GM19351 (cell line): ENCODE results near the gene EBPL.

Experiments
- ATAC-seq: cut with Tn5 transposase; IDR thresholded peaks from one replicate; pipeline ENCODE4 v1.9.1; 2021; ENCODE audit warnings: mild to moderate bottlenecking, moderate library complexity; ENCODE audit not compliant: unreplicated experiment

The EBPL gene

DNA sequence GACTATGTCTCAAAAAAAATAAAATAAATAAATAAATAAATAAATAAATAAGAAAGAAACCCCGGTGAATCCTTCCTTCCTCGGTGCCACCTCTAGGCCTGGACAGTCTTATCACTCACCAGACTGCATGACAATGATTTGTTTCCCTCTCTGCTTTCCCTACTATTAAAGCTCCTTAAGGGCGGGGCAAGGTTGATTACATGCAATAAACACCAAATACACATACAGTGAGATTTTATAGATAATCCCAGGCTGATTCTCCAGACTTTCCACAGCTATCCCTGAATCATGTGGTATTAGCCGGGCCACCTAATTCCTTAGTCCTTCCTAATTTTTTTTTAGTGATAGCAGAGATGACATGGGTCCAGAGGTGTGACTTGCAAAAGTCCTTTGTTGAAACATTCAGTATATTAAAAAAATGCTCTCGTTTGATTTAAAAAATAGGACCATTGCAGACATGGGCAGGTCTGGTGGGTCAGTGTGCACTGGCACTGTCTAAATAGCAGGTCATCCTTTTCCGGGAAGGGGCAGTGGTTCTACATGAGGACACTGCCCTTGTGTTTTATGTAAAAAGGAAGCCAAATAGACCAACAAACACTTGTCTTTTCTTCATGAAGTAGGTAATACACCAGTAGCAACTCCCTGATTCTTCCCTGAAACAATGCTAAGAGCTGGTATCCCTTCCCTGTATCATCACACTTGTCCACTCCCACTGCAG is 14.5 kb downstream of the EBPL start:
- ATAC-seq, result no peak

GRCh38 chr13:49670828-49671227 is 20.5 kb downstream of the EBPL start:
- ATAC-seq, result no peak

DNA sequence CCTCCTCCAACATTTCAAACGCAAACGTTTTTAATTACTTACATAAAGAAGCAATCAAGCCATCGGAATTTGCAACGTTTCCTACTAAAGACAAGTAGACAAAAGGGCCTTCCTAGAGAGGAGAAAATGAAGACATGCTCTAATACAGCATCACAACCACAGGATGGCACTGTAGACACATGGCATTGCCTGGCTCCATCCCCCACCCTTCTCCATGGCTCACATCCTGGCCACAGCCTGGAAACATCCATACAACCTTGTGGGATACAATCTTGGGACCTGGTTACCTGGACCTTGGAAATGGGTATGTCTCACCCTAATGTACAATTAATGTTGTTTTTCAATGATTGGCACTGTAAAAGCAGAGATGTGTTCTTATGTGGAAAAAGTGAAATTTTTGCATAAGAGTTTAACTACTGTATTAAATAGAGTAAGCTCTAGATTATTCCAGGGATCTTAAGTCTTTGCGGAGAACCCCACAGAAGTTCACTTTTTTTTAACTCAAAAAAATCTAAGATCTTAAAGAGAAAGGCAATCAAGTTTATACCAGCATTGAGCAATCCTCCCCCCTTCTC is 21.5 kb downstream of the EBPL start:
- ATAC-seq, result no peak

DNA sequence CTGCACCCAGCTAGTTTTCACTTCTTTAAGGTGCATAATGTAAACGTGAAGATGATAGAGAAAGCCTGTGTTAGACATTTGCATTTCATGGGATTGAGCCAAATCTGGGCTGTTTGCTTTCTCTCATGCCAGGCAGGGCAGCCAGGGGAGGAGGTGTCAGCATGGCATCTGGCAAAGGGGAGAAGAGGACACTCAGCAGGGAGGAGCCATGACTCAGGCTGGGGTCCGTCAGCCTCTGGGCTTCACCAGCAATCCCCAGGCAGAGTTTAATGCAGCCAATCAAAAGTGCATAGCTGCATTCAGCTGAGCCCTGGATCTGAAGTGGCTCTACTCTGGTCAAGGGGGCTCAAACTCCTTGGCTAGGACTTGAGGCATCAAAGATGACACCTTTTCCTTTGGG is 23.5 kb downstream of the EBPL start:
- no peak for ATAC-seq

DNA sequence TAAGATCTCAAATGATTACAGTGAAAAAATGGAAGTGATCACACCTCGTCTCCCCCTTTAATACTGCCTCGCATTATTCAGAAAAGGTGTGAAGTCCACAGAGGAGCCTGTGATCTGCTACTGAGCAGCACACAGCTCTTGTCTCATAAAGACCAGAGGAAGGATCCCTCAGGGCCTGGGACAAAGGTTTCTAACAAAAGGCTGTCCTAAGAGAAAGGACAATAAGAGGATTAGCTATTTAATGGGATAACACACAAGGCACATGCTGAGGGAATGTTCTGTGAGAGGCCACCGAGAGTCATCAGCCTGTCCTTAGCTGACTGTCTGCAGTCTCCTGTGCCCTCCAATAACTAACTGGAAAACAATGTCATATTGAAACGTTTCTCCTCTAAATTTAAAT is 26.7 kb downstream of the EBPL start:
- ATAC-seq, result no peak

DNA sequence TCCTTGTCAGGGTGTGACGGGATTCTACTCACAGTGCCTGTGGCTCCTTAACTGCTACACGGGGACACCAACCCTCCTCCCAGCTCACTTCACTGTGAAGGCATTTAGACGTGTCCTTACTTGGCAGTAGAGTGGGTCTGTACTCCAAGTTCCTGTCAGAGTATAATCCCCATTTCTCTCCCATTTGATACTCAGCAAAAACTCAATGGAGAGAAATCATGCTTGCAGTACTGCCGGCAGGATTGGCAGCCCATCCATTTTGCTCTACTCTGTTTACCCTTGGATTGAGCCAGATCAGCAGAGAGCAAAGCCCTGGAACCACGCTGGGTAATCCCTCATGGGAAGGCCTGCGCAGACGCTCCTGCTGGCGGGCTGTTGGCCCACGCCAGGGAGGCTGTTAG is 34.0 kb downstream of the EBPL start:
- ATAC-seq, result no peak

DNA sequence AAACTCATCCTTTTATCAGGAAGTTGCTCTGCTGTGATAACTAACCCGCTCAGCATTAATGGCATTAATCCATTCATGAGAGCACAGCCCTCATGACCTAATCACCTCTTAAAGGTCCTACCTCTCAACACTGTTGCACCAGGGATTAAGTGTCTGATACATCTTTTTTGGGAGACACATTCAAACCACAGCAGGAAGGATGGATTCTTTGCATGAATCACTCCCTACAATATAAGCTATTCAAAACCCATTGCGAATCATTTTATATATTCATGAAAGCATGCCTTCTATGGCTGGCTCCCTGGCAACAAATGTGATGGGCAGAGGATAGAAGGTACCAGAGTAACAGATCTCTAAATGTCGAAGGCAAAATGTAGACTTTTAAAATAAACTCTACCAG is 35.4 kb downstream of the EBPL start:
- no peak for ATAC-seq

GRCh38 chr13:49654011-49654410 is 37.3 kb downstream of the EBPL start:
- ATAC-seq, result no peak

- ATAC-seq, result no peak
These were observed 37.8 kb downstream of the EBPL start for GRCh38 chr13:49653478-49653877.

DNA sequence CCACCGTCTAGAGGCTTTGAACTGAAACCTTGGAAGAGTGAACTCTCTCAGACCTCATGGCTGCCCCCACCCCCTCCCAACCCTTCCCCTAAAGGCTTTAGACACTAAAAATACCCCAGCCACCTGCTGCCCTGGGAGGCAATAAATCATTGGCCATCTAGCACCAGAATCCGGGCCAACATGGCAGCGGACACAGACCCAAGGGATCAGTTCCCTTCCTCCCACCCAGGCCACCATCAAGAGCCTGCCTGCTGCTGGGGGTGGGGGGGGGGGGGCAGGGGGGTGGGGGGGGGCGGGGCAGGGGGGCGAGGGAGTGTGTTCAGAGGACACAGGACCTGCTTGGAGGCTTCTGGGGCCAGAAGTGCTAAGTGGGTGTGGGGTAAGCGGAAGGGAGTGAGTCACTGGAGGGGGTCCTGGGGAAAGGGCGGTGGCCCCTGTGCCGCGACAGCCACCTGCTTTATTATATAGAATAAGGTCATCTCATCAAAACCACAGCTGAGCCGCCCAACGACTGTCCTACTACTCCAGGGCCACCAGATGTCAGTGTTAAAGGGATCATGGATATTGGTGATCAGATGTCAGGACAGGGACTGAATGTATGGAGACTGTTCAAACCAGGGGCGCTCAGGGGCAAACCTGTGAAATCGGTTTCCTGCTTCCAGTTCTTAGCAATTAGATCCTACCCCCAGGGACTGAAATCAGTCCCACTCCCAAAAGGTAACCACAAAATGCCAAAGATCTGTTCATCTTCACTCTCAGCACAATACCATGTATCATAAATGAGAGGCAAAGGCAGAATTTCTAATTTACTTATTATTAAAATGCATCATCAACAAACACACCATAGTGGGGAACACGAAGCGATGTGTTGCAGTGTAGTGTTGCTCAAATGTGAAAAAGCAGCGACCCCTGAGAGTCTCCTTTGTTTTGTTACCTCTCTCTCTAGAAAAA is 38.7 kb downstream of the EBPL start:
- ATAC-seq, result peak; percentile 79

DNA sequence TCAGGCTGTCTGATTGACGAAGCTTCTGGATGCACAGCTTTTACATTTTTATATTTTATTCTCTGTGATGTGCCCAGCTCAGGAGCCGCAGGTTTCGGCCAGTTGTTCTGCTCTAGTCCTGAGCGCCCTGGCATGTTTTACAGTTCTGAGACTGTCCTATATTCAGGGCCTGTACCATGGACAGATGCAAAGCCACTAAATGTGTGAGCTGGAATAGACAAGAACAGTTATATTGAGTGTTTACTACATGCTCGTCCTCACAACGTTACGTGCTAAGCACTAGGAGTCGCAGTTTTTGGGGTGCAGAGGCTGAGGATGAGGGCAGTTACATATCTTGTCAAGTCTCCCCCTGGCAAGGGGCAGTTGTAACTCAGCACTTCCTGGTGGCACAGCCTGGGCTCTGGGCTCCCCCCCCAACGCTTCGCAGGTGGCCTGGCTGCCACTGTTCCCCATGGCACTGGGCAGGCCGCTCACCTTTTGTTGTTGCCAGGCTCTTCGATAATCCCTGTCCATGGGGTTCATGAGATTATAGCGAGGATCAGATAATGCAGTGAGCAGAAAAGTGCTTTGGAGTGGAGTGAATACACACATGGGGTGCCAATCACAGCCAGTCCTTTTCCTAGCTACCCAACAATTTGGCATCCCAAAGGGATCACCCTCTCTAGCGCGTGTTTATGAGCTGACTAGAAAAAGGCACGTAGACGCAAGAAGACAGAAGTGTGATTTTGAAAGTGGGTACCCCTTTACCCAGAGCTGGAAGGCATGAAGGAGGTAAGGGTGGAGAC is 39.5 kb downstream of the EBPL start:
- ATAC-seq, result no peak

- no peak for ATAC-seq
These were observed 41.3 kb downstream of the EBPL start for GRCh38 chr13:49649963-49650312.

GRCh38 chr13:49649244-49649962 is 41.9 kb downstream of the EBPL start:
- ATAC-seq, result no peak

GRCh38 chr13:49646688-49647087 is 44.6 kb downstream of the EBPL start:
- ATAC-seq, result no peak

- ATAC-seq, result no peak
These were observed 45.8 kb downstream of the EBPL start for GRCh38 chr13:49645451-49645850.

- ATAC-seq, result no peak
These were observed 48.1 kb downstream of the EBPL start for GRCh38 chr13:49643035-49643646.

DNA sequence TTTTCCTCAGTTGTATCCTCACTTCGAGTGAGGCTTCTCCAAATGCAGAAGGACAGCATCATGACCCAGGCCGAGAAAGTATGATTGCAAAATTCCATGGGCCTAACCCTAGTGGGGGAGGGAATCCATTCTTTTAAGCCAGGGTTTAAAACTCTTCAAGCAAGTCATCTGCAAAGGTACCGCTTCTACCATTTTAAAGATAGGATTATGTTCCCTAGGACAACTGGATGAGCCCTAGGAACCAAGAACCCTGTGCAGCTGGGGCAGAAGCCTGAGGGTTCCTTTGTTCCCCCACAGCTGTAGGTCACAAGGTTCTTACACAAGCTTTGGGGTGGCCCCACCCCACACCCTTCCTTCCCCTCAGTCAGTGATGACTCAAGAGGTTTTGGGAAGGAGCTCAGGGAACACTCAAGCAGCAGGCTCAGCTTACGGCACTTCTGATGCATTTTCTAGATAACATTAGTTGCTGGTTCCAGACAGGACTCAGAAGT is 49.4 kb downstream of the EBPL start:
- no peak for ATAC-seq

GRCh38 chr13:49638744-49639072 is 52.6 kb downstream of the EBPL start:
- no peak for ATAC-seq

DNA sequence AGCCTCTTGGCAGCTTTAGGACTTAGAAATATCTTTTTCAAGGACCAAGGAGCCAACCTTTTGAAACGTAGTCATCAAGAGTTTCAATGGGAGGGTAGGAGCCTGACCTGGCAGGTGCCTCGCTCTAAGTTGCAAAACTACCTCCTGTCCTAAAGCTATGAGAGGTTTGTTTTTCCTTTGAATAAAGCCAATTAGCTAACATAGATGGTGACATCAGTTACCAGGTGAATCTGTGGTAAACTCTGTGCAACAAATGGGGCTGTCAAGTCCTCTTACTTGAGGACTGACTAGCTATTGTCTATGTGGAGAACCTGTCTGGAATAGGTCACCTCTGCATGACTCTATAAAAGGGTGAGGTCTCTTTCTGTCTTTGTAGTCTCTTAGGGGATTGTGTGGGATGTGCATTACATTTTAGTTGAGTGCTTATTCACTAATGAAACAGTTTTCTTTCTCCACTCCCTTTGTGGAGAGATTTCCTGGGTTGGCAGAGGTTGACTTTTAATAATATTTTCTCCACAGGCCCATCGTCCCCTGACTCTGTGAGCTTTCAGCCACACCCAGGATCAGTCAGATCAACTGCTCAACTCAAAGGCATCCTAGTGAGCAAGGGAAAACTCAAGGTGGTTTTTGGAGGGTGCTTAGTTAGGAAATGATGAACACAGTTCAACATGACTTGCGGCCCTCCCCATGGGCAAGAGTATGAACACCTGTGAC is 53.1 kb downstream of the EBPL start:
- no peak for ATAC-seq
